Glutamatergic neuron (in vitro differentiated cells): Measurements from ENCODE around the gene PRICKLE2. TPM values are rescaled to one million over a fixed set of nuclear protein-coding genes. Genes with fewer than 3 reads are reported as not detected.

Experiments
- DNase-seq: peaks from one replicate; pipeline ENCODE4 v3.0.0; 2022
- H3K27ac Mint-ChIP-seq: one replicate; pipeline ENCODE4 v1.8.0; 2020; ENCODE audit warnings: mild to moderate bottlenecking, mixed read lengths, inconsistent platforms; ENCODE audit not compliant: unreplicated experiment
- H3K27me3 Mint-ChIP-seq: one replicate; pipeline ENCODE4 v1.8.0; 2020; ENCODE audit warnings: mild to moderate bottlenecking, moderate library complexity, mixed read lengths, inconsistent platforms; ENCODE audit not compliant: unreplicated experiment
- H3K36me3 Mint-ChIP-seq: one replicate; pipeline ENCODE4 v1.8.0; 2020; ENCODE audit warnings: mild to moderate bottlenecking, mixed read lengths, inconsistent platforms; ENCODE audit not compliant: unreplicated experiment
- H3K4me1 Mint-ChIP-seq: one replicate; pipeline ENCODE4 v1.8.0; 2020; ENCODE audit warnings: mild to moderate bottlenecking, low read depth, mixed read lengths, inconsistent platforms; ENCODE audit not compliant: unreplicated experiment
- H3K4me3 Mint-ChIP-seq: one replicate; pipeline ENCODE4 v1.8.0; 2020; ENCODE audit warnings: mild to moderate bottlenecking, mixed read lengths, inconsistent platforms; ENCODE audit not compliant: unreplicated experiment
- H3K9me3 Mint-ChIP-seq: one replicate; pipeline ENCODE4 v1.8.0; 2020; ENCODE audit warnings: mild to moderate bottlenecking, moderate library complexity, mixed read lengths, inconsistent platforms; ENCODE audit not compliant: unreplicated experiment
- total RNA-seq: library from RNA; stranded (reverse); fragmentation: NEBNext Ultra II Directional; extraction: Animal tissue kit (Norgen Biotek cat#: 25700); gene quantifications from one replicate; pipeline ENCODE4 v1.2.1, GENCODE V29; 2021; ENCODE audit not compliant: unreplicated experiment
- TF ChIP-seq, protein P1 (sequence below): fragments of 200-600 bp; sonication (generic); IDR thresholded peaks from one replicate; pipeline ENCODE4 v1.5.0; 2021; ENCODE audit not compliant: partially characterized antibody, unreplicated experiment

Gene PRICKLE2
- total RNA-seq, 1 donor from 2014 or later, result 18.9 TPM

DNA sequence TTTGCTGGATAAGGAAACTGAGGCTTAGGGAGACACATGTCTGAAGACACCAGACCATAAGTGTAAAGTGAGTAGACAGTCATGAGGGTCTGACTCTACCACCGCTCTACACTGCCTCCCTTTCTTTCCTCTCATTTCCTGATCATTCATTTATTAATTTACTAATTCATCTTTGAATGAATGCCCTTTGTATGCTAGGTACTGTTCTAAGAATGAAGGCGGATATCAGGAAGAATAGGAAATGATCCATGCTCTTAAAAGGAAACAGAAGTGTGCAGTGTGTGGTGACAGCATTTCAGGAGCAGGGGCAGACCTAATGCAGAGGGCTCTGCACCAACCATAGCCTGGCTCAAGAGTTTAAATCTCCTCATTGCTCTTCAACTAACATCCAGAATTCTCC lies 170.2 kb downstream of the PRICKLE2 start:
- Mint-ChIP-seq H3K27ac (no peak overlapping the region), H3K9me3 (no peaks in the 10 kb centered on the region), H3K4me3 (no peak overlapping the region), H3K27me3 (no peaks in the 10 kb centered on the region), H3K36me3 (no peaks in the 10 kb centered on the region), H3K4me1 (peaks cover 10% of the 10 kb centered on the region)
- TF ChIP-seq, protein P1, sequence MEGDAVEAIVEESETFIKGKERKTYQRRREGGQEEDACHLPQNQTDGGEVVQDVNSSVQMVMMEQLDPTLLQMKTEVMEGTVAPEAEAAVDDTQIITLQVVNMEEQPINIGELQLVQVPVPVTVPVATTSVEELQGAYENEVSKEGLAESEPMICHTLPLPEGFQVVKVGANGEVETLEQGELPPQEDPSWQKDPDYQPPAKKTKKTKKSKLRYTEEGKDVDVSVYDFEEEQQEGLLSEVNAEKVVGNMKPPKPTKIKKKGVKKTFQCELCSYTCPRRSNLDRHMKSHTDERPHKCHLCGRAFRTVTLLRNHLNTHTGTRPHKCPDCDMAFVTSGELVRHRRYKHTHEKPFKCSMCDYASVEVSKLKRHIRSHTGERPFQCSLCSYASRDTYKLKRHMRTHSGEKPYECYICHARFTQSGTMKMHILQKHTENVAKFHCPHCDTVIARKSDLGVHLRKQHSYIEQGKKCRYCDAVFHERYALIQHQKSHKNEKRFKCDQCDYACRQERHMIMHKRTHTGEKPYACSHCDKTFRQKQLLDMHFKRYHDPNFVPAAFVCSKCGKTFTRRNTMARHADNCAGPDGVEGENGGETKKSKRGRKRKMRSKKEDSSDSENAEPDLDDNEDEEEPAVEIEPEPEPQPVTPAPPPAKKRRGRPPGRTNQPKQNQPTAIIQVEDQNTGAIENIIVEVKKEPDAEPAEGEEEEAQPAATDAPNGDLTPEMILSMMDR, result no peak
- DNase-seq, result no peak

DNA sequence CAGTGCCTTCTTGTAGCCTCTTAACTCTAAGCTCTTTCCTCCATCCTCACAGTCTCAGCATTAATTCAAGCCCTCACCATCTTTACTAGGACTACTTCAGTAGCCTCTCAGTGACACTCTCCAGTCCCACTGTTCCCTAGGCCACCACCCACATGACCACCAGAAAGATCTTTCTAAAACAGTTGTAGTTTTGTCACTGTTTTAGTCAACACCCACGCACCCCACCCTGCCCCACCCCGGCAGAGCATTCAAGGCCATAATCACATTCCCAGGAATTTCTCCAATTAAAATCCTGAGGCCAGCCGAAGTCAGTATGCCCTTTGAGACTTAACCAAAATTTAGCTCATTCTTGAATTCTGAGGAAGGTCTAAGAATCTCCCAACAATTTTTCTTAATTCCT lies 170.8 kb downstream of the PRICKLE2 start:
- Mint-ChIP-seq H3K27me3 (no peaks in the 10 kb centered on the region), H3K4me3 (no peak overlapping the region), H3K27ac (no peak overlapping the region), H3K9me3 (no peaks in the 10 kb centered on the region), H3K36me3 (no peaks in the 10 kb centered on the region), H3K4me1 (peaks cover 10% of the 10 kb centered on the region)
- TF ChIP-seq, protein P1, result no peak
- DNase-seq, result no peak

DNA sequence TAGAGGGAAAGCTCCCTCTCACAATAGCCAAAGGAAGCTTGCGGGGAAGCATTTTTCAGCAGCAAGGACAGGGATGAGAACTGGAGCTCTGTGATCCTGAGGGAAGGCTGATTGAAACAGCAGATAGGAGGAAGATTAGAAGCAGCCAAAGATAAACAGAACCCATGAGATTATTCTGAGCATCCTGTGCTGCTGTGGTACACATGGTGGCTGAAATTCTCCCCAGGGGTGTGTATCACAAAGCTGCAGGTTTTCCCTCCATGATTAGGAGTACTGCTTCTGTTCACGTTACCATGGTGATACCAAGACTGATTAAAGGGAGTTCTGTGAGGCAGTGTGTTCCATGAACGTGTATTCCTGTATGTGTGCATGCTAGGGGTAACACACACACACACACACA lies 171.7 kb downstream of the PRICKLE2 start:
- TF ChIP-seq, protein P1, result no peak
- Mint-ChIP-seq H3K36me3 (no peaks in the 10 kb centered on the region), H3K27ac (peak overlapping the region; percentile 0), H3K27me3 (no peaks in the 10 kb centered on the region), H3K9me3 (no peaks in the 10 kb centered on the region), H3K4me3 (peak overlapping the region; percentile 13), H3K4me1 (peaks cover 10% of the 10 kb centered on the region)
- no peak for DNase-seq

DNA sequence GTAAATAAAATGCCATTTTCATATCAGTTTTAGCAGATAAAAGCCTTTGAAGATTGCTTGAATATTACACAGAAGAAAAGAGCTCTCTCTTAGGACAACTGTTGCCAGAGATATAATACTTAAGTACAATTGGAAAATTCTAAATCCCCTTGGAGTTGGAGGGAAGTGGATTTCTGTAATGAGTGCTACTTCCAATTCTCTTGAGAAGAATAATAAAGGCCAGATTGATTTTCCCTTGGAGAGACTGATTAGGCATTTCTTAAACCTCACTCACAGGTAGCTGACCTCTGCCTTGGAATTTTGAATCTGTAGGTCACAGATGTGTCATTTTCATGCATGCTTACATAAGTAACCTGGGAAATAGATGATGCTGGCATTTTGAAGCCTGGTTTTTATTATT lies 172.1 kb downstream of the PRICKLE2 start:
- TF ChIP-seq, protein P1, result no peak
- Mint-ChIP-seq H3K4me1 (peaks cover 7% of the 10 kb centered on the region), H3K27me3 (no peaks in the 10 kb centered on the region), H3K27ac (no peak overlapping the region), H3K4me3 (no peak overlapping the region), H3K9me3 (no peaks in the 10 kb centered on the region), H3K36me3 (no peaks in the 10 kb centered on the region)
- DNase-seq, result no peak

DNA sequence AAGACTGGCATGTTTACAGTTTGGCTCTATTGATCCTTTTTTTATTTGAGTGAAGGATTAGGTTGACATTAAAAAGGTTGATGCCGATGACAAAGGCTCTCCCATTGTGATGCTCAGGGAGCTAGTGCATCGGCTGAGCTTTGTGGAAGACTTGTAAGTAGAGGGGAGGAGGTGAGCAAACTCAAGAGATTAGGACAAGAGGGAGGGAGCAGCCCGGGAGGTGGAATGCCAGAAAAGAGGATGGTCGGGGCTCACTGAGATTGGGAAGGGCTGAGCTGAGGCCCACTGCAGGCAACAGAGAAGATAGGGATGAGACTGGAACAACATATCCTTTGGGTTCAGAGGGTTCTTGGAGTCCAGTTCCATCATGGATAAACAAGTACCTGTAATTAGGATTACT lies 175.4 kb downstream of the PRICKLE2 start:
- Mint-ChIP-seq H3K27me3 (no peaks in the 10 kb centered on the region), H3K4me3 (no peak overlapping the region), H3K27ac (no peak overlapping the region), H3K36me3 (peaks cover 5% of the 10 kb centered on the region), H3K9me3 (no peaks in the 10 kb centered on the region), H3K4me1 (peaks cover 16% of the 10 kb centered on the region)
- DNase-seq, result no peak
- TF ChIP-seq, protein P1, result no peak
